Ovary (tissue), 9 donors: ENCODE results near the gene NKAIN2. TPM values are rescaled to one million over a fixed set of nuclear protein-coding genes. Genes with fewer than 3 reads are reported as not detected.

Experiments used
- DNase-seq, 5 donors: peaks; one replicate each; pipeline ENCODE4 v3.0.0-alpha.2; 2019 to 2020
- H3K27ac ChIP-seq, 2 donors: fragments of 200-600 bp; one replicate each; pipeline versions ENCODE4 v1.5.1 to v1.8.0; 2019 to 2022
- H3K27me3 ChIP-seq: fragments of 200-600 bp; one replicate; pipeline ENCODE4 v1.8.0; 2022
- H3K36me3 ChIP-seq: fragments of 200-600 bp; sonication (generic); one replicate; pipeline ENCODE4 v1.5.1; 2019
- H3K4me1 ChIP-seq: one replicate; pipeline ENCODE4 v1.8.1; 2013; ENCODE audit warnings: mild to moderate bottlenecking, moderate library complexity; ENCODE audit not compliant: insufficient read depth
- H3K4me3 ChIP-seq: fragments of 200-600 bp; sonication (generic); one replicate; pipeline ENCODE4 v1.5.1; 2017
- H3K9me3 ChIP-seq, 2 donors: fragments of 200-600 bp in 1 of 2; sonication (generic) in 1 of 2; one replicate each; pipeline versions ENCODE4 v1.5.1 to v1.8.1; 2013 to 2019; ENCODE audit warnings: mild to moderate bottlenecking in 1 of 2, moderate library complexity in 1 of 2
- CTCF ChIP-seq, 3 donors: fragments of 450-650 bp in 2 of 3; fragments of 200-600 bp in 1 of 3; IDR thresholded peaks; one replicate each; pipeline versions ENCODE4 v1.5.1 to v1.8.0; 2016 to 2022; ENCODE audit warnings: antibody characterized with exemption in 3 of 3, mild to moderate bottlenecking in 1 of 3
- EP300 ChIP-seq: sonication (generic); formaldehyde crosslinking; IDR thresholded peaks from one replicate; pipeline ENCODE4 v1.6.1; 2017; ENCODE audit warnings: antibody characterized with exemption
- POLR2A ChIP-seq: fragments of 450-650 bp; IDR thresholded peaks from one replicate; pipeline ENCODE4 v1.6.1; 2017; ENCODE audit warnings: antibody characterized with exemption, mild to moderate bottlenecking, moderate library complexity
- WGBS, 3 donors: extraction: QIAGEN DNeasy Blood & Tissue Kit in 1 of 3; methylation state at CpG; one replicate each; pipeline versions ENCODE4 v1.1.5 to v1.1.7; 2013 to 2017; 5-methylcytosine and 5-hydroxymethylcytosine counted together
- intact Hi-C, 4 donors: fragments of 100-400 bp; cut with DNase I; formaldehyde crosslinking; loops; one replicate each; pipeline versions ENCODE4 v1.11.0 to v1.15.1; 2022 to 2023
- polyA plus RNA-seq, 2 donors: library from polyadenylated mRNA; stranded (reverse); fragments of 200-250 nt in 1 of 2; fragments of 350-450 nt in 1 of 2; fragmentation: Illumina TruSeq in 1 of 2; extraction: RNeasy Lipid Tissue Mini Kit (QIAGEN cat#74804) in 1 of 2; gene quantifications; one replicate each; pipeline ENCODE4 v1.2.3, GENCODE V29; 2013 to 2014
- total RNA-seq, 7 donors: library from RNA; depleted of rRNA in 2 of 7; stranded (reverse); fragments of >200 nt in 2 of 7; fragmentation: NEBNext Ultra II Directional in 3 of 7; extraction: Animal tissue kit (Norgen Biotek cat#: 25700) in 3 of 7; gene quantifications; one replicate each; pipeline versions ENCODE4 v1.1.0 to v1.2.4, GENCODE V29; 2016 to 2023
- donor health status: DM: no; HTN: no; CAD: no; lungs with moderate emphysema.
- donor health status: DM: no; HTN: no; CAD: no.
- donor health status: Bipolar disorder and iron deficiency.
- donor health status: DM: yes; HTN: yes; CAD: no.
- donor health status: DM: no; HTN: no; CAD: no.
- donor health status: DM: yes; HTN: yes; CAD: no.

NKAIN2 gene
- total and polyA plus RNA-seq, 9 donors = 0.13 to 1.0 (median 0.40) TPM; not detected in 4

GRCh38 chr6:123941855-123942254, 138.2 kb downstream of the NKAIN2 start:
- Histone ChIP-seq H3K27me3 (no peaks in the 10 kb centered on the region), H3K4me3 (no peak overlapping the region), H3K27ac (no peak overlapping the region), H3K9me3 (no peaks in the 10 kb centered on the region), H3K4me1 (no peaks in the 10 kb centered on the region), H3K36me3 (no peaks in the 10 kb centered on the region)
- no peak for TF ChIP-seq CTCF (IDR thresholded peaks at IDR 0.05)
- TF ChIP-seq POLR2A = no peak
- no peak for TF ChIP-seq EP300
- intact Hi-C loops = no loop called here
- DNase-seq = no peak
- WGBS, 3 donors = 57 to 76% (median 63%) methylated on average over 1 of the region's 1 CpG

DNA sequence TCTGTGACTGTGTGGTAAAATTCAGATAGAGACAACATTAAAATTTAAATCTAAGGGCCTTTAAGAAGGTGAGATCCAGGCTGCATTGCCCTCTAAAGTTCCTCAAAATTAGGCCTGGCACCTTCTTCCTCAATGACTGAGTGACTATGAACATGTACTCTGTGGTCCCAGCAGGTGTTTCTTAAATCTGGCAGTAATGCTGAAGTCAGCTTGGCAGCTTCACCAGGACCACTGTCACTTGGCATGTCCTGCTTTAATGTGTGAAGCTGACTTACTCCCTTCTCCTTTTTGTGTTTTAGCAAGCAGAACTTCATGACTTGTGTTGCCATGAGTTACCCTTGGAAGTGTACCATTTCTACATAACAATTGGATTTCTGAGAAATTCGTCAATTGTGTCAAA, 141.7 kb downstream of the NKAIN2 start:
- Histone ChIP-seq H3K36me3 (no peaks in the 10 kb centered on the region), H3K27ac (no peak overlapping the region), H3K4me1 (no peaks in the 10 kb centered on the region), H3K9me3 (no peaks in the 10 kb centered on the region), H3K27me3 (no peaks in the 10 kb centered on the region), H3K4me3 (no peak overlapping the region)
- DNase-seq = no peak
- WGBS, 3 donors = 61 to 80% (median 74%) methylated on average over 1 of the region's 1 CpG
- TF ChIP-seq EP300 (no peak), POLR2A (no peak), CTCF (IDR thresholded peaks at IDR 0.05) (no peak)
- intact Hi-C loops = no loop called here

DNA sequence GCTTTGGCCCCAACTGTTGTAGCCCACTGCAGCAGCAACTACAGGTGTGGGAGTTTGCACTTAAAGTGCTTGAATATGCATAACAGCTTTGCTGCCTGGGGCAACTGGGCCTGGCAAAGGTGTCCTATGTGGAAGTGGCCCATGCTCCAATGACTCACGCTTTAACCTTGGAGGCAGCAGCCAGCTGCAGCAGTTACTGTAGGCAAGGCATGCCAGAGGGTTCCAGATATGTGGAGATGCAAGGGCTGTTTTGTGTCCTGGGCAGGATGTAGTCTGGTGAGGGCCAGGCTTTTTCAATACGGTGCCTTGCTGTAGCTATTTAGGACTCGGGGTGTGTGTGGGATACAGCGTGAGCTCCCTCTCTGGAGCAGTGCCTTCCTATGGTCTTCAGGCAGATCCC, 150.3 kb downstream of the NKAIN2 start:
- intact Hi-C loops = no loop called here
- Histone ChIP-seq H3K4me1 (no peaks in the 10 kb centered on the region), H3K9me3 (no peaks in the 10 kb centered on the region), H3K27ac (no peak overlapping the region), H3K27me3 (no peaks in the 10 kb centered on the region), H3K36me3 (no peaks in the 10 kb centered on the region), H3K4me3 (no peak overlapping the region)
- 88 to 94% (median 89%) methylated on average over 4 of the region's 4 CpGs for WGBS, 3 donors
- DNase-seq = no peak
- TF ChIP-seq EP300 = no peak

DNA sequence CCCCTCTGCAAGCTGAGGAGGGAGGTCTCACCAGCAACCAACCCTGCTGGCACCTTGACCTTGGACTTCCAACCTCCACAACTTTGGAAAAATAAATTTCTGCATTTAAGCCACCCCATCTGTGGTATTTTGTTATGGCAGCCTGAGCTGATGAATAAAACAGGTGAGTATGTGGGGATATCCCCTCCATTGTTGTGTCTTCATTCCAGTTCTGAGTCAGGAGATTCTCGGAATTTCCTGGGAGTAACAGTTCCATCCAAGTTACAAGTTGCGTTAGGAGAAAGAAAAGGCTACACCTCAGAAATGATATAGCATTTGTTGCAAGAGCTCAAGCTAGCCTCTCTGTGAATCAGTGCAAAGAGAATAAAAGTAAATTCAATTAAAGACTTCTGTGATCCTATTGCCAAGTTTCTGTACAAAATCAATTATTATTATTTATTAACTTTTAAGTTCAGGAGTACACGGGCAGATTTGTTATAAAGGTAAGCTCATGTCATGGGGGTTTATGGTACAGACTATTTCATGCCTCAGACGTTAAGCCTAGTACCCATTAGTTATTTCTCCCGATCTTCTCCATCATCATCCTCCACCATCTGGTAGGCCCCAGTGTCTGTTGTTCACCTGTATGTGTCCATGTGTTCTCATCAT, 153.0 kb downstream of the NKAIN2 start:
- H3K27ac ChIP-seq = no peak overlapping the region
- DNase-seq = no peak
- no peak overlapping the region for H3K4me3 ChIP-seq
- intact Hi-C loops = no loop called here
- H3K4me1 ChIP-seq = no peaks in the 10 kb centered on the region
- 84 to 89% (median 88%) methylated on average over 5 of the region's 5 CpGs for WGBS, 3 donors
- no peaks in the 10 kb centered on the region for H3K27me3 ChIP-seq
- H3K36me3 ChIP-seq = no peaks in the 10 kb centered on the region
- TF ChIP-seq CTCF (IDR thresholded peaks at IDR 0.05) = no peak
- H3K9me3 ChIP-seq = no peaks in the 10 kb centered on the region

DNA sequence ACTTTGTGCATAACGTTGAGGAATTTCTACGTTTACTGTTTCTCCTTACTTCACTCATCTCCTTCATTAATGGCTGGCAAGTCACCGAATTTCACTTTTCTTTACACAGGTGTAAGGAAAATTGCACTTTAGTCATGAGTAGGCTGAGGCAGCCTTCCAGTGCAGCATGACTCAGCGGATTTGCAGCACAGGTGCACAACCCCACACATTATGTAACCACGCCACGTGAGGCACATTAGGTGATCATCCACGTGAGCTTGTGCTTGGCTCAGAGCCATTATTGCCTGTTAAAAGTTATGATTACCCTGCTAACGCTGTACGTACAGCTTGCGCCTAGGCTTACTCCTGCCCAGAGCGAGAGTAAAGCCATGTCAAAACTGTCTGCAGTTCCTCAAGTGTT, 158.8 kb downstream of the NKAIN2 start:
- TF ChIP-seq POLR2A (no peak), CTCF (IDR thresholded peaks at IDR 0.05) (no peak), EP300 (no peak)
- no peaks in the 10 kb centered on the region for H3K36me3 ChIP-seq
- H3K4me3 ChIP-seq = no peak overlapping the region
- no peak for DNase-seq
- no peaks in the 10 kb centered on the region for H3K4me1 ChIP-seq
- intact Hi-C loops = no loop called here
- H3K9me3 ChIP-seq = no peaks in the 10 kb centered on the region
- WGBS, 3 donors = 79 to 89% (median 82%) methylated on average over 11 of the region's 11 CpGs
- no peaks in the 10 kb centered on the region for H3K27me3 ChIP-seq
- H3K27ac ChIP-seq = no peak overlapping the region
